Measurements from ENCODE around the gene IGF2BP2. TPM values are rescaled to one million over a fixed set of nuclear protein-coding genes. Genes with fewer than 3 reads are reported as not detected.
A peak's percentile ranks its signal among the peaks of the same experiment; 100 is the strongest.
"Not testable (repeated sequence)": the region's sequence is repeated elsewhere in the genome, so short reads cannot be mapped to it uniquely, and the experiment has no call there.

IGF2BP2 gene
- total RNA-seq, 1 experiment from 2014 or later, result 75.9 TPM

GRCh38 chr3:185858502-185859225 lies 33.8 kb upstream of the IGF2BP2 start:
- Histone ChIP-seq H3K27me3 (replicated peaks; ENCODE audit: control insufficient read depth, insufficient read depth, low read length) (no peaks in the 10 kb centered on the region), H3K4me1 (no peaks in the 10 kb centered on the region), H3K4me3 (ENCODE audit: low read depth, low read length) (no peak overlapping the region), H3K9me3 (peaks cover 8% of the 10 kb centered on the region), H3K36me3 (ENCODE audit: control insufficient read depth, insufficient read depth, low read length) (no peaks in the 10 kb centered on the region)
- Mint-ChIP-seq H3K27ac (ENCODE audit: unreplicated experiment) (no peak overlapping the region), H3K4me3 (ENCODE audit: unreplicated experiment) (no peak overlapping the region), H3K4me1 (ENCODE audit: low read depth, unreplicated experiment) (no peaks in the 10 kb centered on the region), H3K27me3 (ENCODE audit: insufficient read depth, unreplicated experiment) (no peaks in the 10 kb centered on the region), H3K36me3 (ENCODE audit: insufficient read depth, unreplicated experiment) (no peaks in the 10 kb centered on the region), H3K9me3 (ENCODE audit: unreplicated experiment) (peaks cover 18% of the 10 kb centered on the region)
- no TSS peak for BruUV-seq (replicated peaks)
- intact Hi-C loops (cut with micrococcal nuclease; ENCODE audit: unreplicated experiment), result no loop called here
- POLR2A ChIA-PET, result no interaction called here
- DNase-seq, result peak in 1 of 2 experiments; percentile 45
- CTCF ChIA-PET, result interaction anchor here (0.6 kb wide), 1 partner anchor 85 kb away, joined by 3 read pairs; no protein-coding TSS in a partner anchor
- TF ChIP-seq, protein P1, sequence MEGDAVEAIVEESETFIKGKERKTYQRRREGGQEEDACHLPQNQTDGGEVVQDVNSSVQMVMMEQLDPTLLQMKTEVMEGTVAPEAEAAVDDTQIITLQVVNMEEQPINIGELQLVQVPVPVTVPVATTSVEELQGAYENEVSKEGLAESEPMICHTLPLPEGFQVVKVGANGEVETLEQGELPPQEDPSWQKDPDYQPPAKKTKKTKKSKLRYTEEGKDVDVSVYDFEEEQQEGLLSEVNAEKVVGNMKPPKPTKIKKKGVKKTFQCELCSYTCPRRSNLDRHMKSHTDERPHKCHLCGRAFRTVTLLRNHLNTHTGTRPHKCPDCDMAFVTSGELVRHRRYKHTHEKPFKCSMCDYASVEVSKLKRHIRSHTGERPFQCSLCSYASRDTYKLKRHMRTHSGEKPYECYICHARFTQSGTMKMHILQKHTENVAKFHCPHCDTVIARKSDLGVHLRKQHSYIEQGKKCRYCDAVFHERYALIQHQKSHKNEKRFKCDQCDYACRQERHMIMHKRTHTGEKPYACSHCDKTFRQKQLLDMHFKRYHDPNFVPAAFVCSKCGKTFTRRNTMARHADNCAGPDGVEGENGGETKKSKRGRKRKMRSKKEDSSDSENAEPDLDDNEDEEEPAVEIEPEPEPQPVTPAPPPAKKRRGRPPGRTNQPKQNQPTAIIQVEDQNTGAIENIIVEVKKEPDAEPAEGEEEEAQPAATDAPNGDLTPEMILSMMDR (IDR thresholded peaks at IDR 0.05; ENCODE audit: insufficient read depth in 1 of 2, low read depth in 1 of 2, low read length in 1 of 2, severe bottlenecking in 1 of 2, unreplicated experiment in 1 of 2), result no peak

GRCh38 chr3:185857208-185857607 lies 32.4 kb upstream of the IGF2BP2 start:
- no peak overlapping the region for H3K27ac Mint-ChIP-seq (ENCODE audit: unreplicated experiment)
- no TSS peak for BruUV-seq (replicated peaks)

DNA sequence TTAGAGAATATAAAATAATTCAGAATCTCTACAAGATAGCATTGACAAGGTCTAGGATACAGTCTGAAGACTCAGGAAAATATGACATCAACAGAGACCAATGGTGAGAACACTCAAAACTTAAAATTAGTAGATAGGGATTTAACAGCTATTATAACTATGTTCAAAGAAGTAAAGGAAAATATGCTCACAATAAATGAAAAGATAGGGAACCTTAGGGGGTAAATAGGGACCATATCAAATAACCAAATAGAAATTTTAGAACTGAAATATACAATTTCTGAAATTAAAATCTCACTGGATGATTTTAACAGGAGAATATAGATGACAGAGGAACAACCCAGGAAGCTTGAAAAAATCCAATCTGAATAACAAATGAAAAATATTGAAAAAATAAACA lies 31.8 kb upstream of the IGF2BP2 start:
- no peaks in the 10 kb centered on the region for H3K4me1 Mint-ChIP-seq (ENCODE audit: low read depth, unreplicated experiment)
- H3K27ac Mint-ChIP-seq (ENCODE audit: unreplicated experiment), result no peak overlapping the region
- BruUV-seq (replicated peaks), result no TSS peak
- H3K4me3 Mint-ChIP-seq (ENCODE audit: unreplicated experiment), result no peak overlapping the region
- H3K36me3 Mint-ChIP-seq (ENCODE audit: insufficient read depth, unreplicated experiment), result no peaks in the 10 kb centered on the region
- intact Hi-C loops (cut with micrococcal nuclease; ENCODE audit: unreplicated experiment), result no loop called here
- H3K9me3 Mint-ChIP-seq (ENCODE audit: unreplicated experiment), result peaks cover 18% of the 10 kb centered on the region
- H3K27me3 ChIP-seq (replicated peaks; ENCODE audit: control insufficient read depth, insufficient read depth, low read length), result no peaks in the 10 kb centered on the region
- no peaks in the 10 kb centered on the region for H3K36me3 ChIP-seq (ENCODE audit: control insufficient read depth, insufficient read depth, low read length)
- H3K4me3 ChIP-seq (ENCODE audit: low read depth, low read length), result no peak overlapping the region
- no peaks in the 10 kb centered on the region for H3K27me3 Mint-ChIP-seq (ENCODE audit: insufficient read depth, unreplicated experiment)
- DNase-seq, result no peak
- ChIA-PET POLR2A (no interaction called here), CTCF (no interaction called here)
- peaks cover 8% of the 10 kb centered on the region for H3K9me3 ChIP-seq
- no peaks in the 10 kb centered on the region for H3K4me1 ChIP-seq
- TF ChIP-seq, protein P1 (IDR thresholded peaks at IDR 0.05; ENCODE audit: insufficient read depth in 1 of 2, low read depth in 1 of 2, low read length in 1 of 2, severe bottlenecking in 1 of 2, unreplicated experiment in 1 of 2), result no peak

More at GRCh38 chr3:185857208-185857607, 32.4 kb upstream of the IGF2BP2 start:
- ChIA-PET POLR2A (no interaction called here), CTCF (no interaction called here)
- no peak for DNase-seq
- peaks cover 18% of the 10 kb centered on the region for H3K9me3 Mint-ChIP-seq (ENCODE audit: unreplicated experiment)
- H3K4me3 ChIP-seq (ENCODE audit: low read depth, low read length), result no peak overlapping the region
- H3K4me1 Mint-ChIP-seq (ENCODE audit: low read depth, unreplicated experiment), result no peaks in the 10 kb centered on the region
- no peaks in the 10 kb centered on the region for H3K27me3 Mint-ChIP-seq (ENCODE audit: insufficient read depth, unreplicated experiment)
- H3K36me3 ChIP-seq (ENCODE audit: control insufficient read depth, insufficient read depth, low read length), result no peaks in the 10 kb centered on the region
- H3K4me1 ChIP-seq, result no peaks in the 10 kb centered on the region
- no peaks in the 10 kb centered on the region for H3K36me3 Mint-ChIP-seq (ENCODE audit: insufficient read depth, unreplicated experiment)
- H3K27me3 ChIP-seq (replicated peaks; ENCODE audit: control insufficient read depth, insufficient read depth, low read length), result no peaks in the 10 kb centered on the region
- no peak overlapping the region for H3K4me3 Mint-ChIP-seq (ENCODE audit: unreplicated experiment)
- intact Hi-C loops (cut with micrococcal nuclease; ENCODE audit: unreplicated experiment), result no loop called here
- peaks cover 8% of the 10 kb centered on the region for H3K9me3 ChIP-seq
- TF ChIP-seq, protein P1 (IDR thresholded peaks at IDR 0.05; ENCODE audit: insufficient read depth in 1 of 2, low read depth in 1 of 2, low read length in 1 of 2, severe bottlenecking in 1 of 2, unreplicated experiment in 1 of 2), result no peak

DNA sequence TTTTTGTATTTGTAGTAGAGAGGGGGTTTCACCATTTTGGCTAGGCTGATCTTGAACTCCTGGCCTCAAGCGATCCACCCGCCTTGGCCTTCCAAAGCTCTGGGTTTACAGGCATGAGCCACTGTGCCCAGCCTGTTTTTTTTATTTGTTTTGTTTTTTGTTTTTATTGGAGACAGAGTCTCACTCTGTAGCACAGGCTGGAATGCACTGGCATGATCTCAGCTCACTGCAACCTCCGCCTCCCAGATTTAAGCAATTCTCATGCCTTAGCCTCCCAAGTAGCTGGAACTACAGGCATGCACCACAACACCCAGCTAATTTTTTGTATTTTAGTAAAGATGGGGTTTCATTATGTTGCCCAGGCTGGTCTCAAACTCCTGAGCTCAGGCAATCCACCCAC lies 28.9 kb upstream of the IGF2BP2 start:
- H3K4me3 Mint-ChIP-seq (ENCODE audit: unreplicated experiment); DNase-seq; H3K27ac Mint-ChIP-seq (ENCODE audit: unreplicated experiment); H3K4me1 ChIP-seq; H3K27me3 Mint-ChIP-seq (ENCODE audit: insufficient read depth, unreplicated experiment); H3K36me3 Mint-ChIP-seq (ENCODE audit: insufficient read depth, unreplicated experiment); BruUV-seq (replicated peaks); H3K4me1 Mint-ChIP-seq (ENCODE audit: low read depth, unreplicated experiment); H3K36me3 ChIP-seq (ENCODE audit: control insufficient read depth, insufficient read depth, low read length); H3K9me3 ChIP-seq; POLR2A ChIA-PET; H3K27me3 ChIP-seq (replicated peaks; ENCODE audit: control insufficient read depth, insufficient read depth, low read length); intact Hi-C loops (cut with micrococcal nuclease; ENCODE audit: unreplicated experiment); H3K4me3 ChIP-seq (ENCODE audit: low read depth, low read length): not testable (repeated sequence)
- CTCF ChIA-PET, result interaction anchor here (0.6 kb wide), 1 partner anchor 122 kb away, joined by 4 read pairs; no protein-coding TSS in a partner anchor
- H3K9me3 Mint-ChIP-seq (ENCODE audit: unreplicated experiment), result peaks cover 18% of the 10 kb centered on the region
